Neuron (in vitro differentiated cells): ENCODE results near the gene LRRC8B.

Source experiments
- H2AFZ ChIP-seq: one replicate; pipeline ENCODE4 v1.6.1; 2013; ENCODE audit warnings: low read depth, mild to moderate bottlenecking, inconsistent platforms, low read length, moderate library complexity
- H3K27me3 ChIP-seq: one replicate; pipeline ENCODE4 v1.6.1; 2013; ENCODE audit warnings: low read length; ENCODE audit not compliant: insufficient read depth
- H3K36me3 ChIP-seq: one replicate; pipeline ENCODE4 v1.6.1; 2013; ENCODE audit warnings: low read length; ENCODE audit not compliant: insufficient read depth
- H3K4me1 ChIP-seq: one replicate; pipeline ENCODE4 v1.6.1; 2013; ENCODE audit warnings: low read length; ENCODE audit not compliant: insufficient read depth
- H3K4me3 ChIP-seq: 2 replicates; pipeline ENCODE4 v1.5.1; 2013; ENCODE audit warnings: mild to moderate bottlenecking, low read length, moderate library complexity
- H3K9me3 ChIP-seq: one replicate; pipeline ENCODE4 v1.6.1; 2013; ENCODE audit warnings: low read length

Gene LRRC8B

GRCh38 chr1:89632657-89633247, 108.1 kb downstream of the LRRC8B start, which contains the start of gene LRRC8C:
Gene LRRC8C, plus strand, starts transcription at chr1:89633120. Its CDS starts 53,354 bp downstream, at chr1:89686474.
- Histone ChIP-seq H2AFZ (peak within 1 kb of the TSS; percentile 99), H3K4me1 (peaks cover 14% of the 10 kb centered on the region), H3K9me3 (no peaks in the 10 kb centered on the region), H3K36me3 (no peaks in the 10 kb centered on the region), H3K27me3 (peaks cover 6% of the 10 kb centered on the region), H3K4me3 (peak within 1 kb of the TSS; percentile 91)

GRCh38 chr1:89633248-89633799, 108.7 kb downstream of the LRRC8B start:
- Histone ChIP-seq H3K4me1 (peaks cover 14% of the 10 kb centered on the region), H3K4me3 (peak overlapping the region; percentile 91), H3K9me3 (no peaks in the 10 kb centered on the region), H3K27me3 (peaks cover 6% of the 10 kb centered on the region), H2AFZ (peak overlapping the region; percentile 99), H3K36me3 (no peaks in the 10 kb centered on the region)

GRCh38 chr1:89633800-89634625, 109.4 kb downstream of the LRRC8B start:
- peak overlapping the region; percentile 91 for H3K4me3 ChIP-seq
- H3K27me3 ChIP-seq = peaks cover 6% of the 10 kb centered on the region
- no peaks in the 10 kb centered on the region for H3K36me3 ChIP-seq
- peak overlapping the region; percentile 99 for H2AFZ ChIP-seq
- H3K9me3 ChIP-seq = no peaks in the 10 kb centered on the region
- peaks cover 14% of the 10 kb centered on the region for H3K4me1 ChIP-seq

GRCh38 chr1:89635825-89636815, 111.5 kb downstream of the LRRC8B start:
- H3K36me3 ChIP-seq = no peaks in the 10 kb centered on the region
- peaks cover 6% of the 10 kb centered on the region for H3K27me3 ChIP-seq
- H3K4me3 ChIP-seq = no peak overlapping the region
- H3K4me1 ChIP-seq = peaks cover 14% of the 10 kb centered on the region
- no peaks in the 10 kb centered on the region for H3K9me3 ChIP-seq
- no peak overlapping the region for H2AFZ ChIP-seq

- Histone ChIP-seq H2AFZ (no peak overlapping the region), H3K27me3 (peaks cover 6% of the 10 kb centered on the region), H3K4me3 (no peak overlapping the region), H3K9me3 (no peaks in the 10 kb centered on the region), H3K36me3 (no peaks in the 10 kb centered on the region), H3K4me1 (peaks cover 8% of the 10 kb centered on the region)
These were observed 112.9 kb downstream of the LRRC8B start for GRCh38 chr1:89637496-89637895.

GRCh38 chr1:89640440-89640839, 115.8 kb downstream of the LRRC8B start:
- H3K4me3 ChIP-seq = no peak overlapping the region
- H3K36me3 ChIP-seq = no peaks in the 10 kb centered on the region
- no peaks in the 10 kb centered on the region for H3K4me1 ChIP-seq
- no peaks in the 10 kb centered on the region for H3K27me3 ChIP-seq
- H2AFZ ChIP-seq = no peak overlapping the region
- H3K9me3 ChIP-seq = no peaks in the 10 kb centered on the region

- H3K4me1 ChIP-seq = no peaks in the 10 kb centered on the region
- no peaks in the 10 kb centered on the region for H3K27me3 ChIP-seq
- H2AFZ ChIP-seq = no peak overlapping the region
- no peaks in the 10 kb centered on the region for H3K9me3 ChIP-seq
- no peak overlapping the region for H3K4me3 ChIP-seq
- H3K36me3 ChIP-seq = no peaks in the 10 kb centered on the region
These were observed 117.2 kb downstream of the LRRC8B start for GRCh38 chr1:89641781-89642180.

GRCh38 chr1:89643577-89643976, 118.9 kb downstream of the LRRC8B start:
- Histone ChIP-seq H2AFZ (no peak overlapping the region), H3K27me3 (no peaks in the 10 kb centered on the region), H3K4me1 (no peaks in the 10 kb centered on the region), H3K36me3 (no peaks in the 10 kb centered on the region), H3K4me3 (no peak overlapping the region), H3K9me3 (no peaks in the 10 kb centered on the region)

- no peaks in the 10 kb centered on the region for H3K4me1 ChIP-seq
- no peak overlapping the region for H3K4me3 ChIP-seq
- H3K27me3 ChIP-seq = no peaks in the 10 kb centered on the region
- no peaks in the 10 kb centered on the region for H3K9me3 ChIP-seq
- H3K36me3 ChIP-seq = no peaks in the 10 kb centered on the region
- no peak overlapping the region for H2AFZ ChIP-seq
These were observed 119.6 kb downstream of the LRRC8B start for GRCh38 chr1:89644119-89644814.

GRCh38 chr1:89646259-89646658, 121.6 kb downstream of the LRRC8B start:
- no peaks in the 10 kb centered on the region for H3K4me1 ChIP-seq
- no peak overlapping the region for H2AFZ ChIP-seq
- no peak overlapping the region for H3K4me3 ChIP-seq
- H3K27me3 ChIP-seq = no peaks in the 10 kb centered on the region
- no peaks in the 10 kb centered on the region for H3K36me3 ChIP-seq
- H3K9me3 ChIP-seq = no peaks in the 10 kb centered on the region
